ENCODE data around the gene TOP2B.

TOP2B gene

GRCh38 chr3:25587526-25587925 lies 77.2 kb downstream of the TOP2B start:
- H3K27ac Mint-ChIP-seq = no peak overlapping the region
- H3K27me3 Mint-ChIP-seq (ENCODE audit: low read depth) = no peaks in the 10 kb centered on the region
- TF ChIP-seq, protein P1, sequence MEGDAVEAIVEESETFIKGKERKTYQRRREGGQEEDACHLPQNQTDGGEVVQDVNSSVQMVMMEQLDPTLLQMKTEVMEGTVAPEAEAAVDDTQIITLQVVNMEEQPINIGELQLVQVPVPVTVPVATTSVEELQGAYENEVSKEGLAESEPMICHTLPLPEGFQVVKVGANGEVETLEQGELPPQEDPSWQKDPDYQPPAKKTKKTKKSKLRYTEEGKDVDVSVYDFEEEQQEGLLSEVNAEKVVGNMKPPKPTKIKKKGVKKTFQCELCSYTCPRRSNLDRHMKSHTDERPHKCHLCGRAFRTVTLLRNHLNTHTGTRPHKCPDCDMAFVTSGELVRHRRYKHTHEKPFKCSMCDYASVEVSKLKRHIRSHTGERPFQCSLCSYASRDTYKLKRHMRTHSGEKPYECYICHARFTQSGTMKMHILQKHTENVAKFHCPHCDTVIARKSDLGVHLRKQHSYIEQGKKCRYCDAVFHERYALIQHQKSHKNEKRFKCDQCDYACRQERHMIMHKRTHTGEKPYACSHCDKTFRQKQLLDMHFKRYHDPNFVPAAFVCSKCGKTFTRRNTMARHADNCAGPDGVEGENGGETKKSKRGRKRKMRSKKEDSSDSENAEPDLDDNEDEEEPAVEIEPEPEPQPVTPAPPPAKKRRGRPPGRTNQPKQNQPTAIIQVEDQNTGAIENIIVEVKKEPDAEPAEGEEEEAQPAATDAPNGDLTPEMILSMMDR (IDR thresholded peaks at IDR 0.05; ENCODE audit: unreplicated experiment in 3 of 3) = no peak
- no peak overlapping the region for H3K4me3 Mint-ChIP-seq
- peaks cover 24% of the 10 kb centered on the region for H3K4me1 Mint-ChIP-seq
- peaks cover 57% of the 10 kb centered on the region for H3K36me3 Mint-ChIP-seq (ENCODE audit: low read depth)
- H3K9me3 Mint-ChIP-seq = no peaks in the 10 kb centered on the region

- Mint-ChIP-seq H3K9me3 (no peaks in the 10 kb centered on the region), H3K27ac (no peak overlapping the region), H3K27me3 (ENCODE audit: low read depth) (no peaks in the 10 kb centered on the region), H3K4me3 (no peak overlapping the region), H3K36me3 (ENCODE audit: low read depth) (peaks cover 61% of the 10 kb centered on the region), H3K4me1 (peaks cover 24% of the 10 kb centered on the region)
- TF ChIP-seq, protein P1 (IDR thresholded peaks at IDR 0.05; ENCODE audit: unreplicated experiment in 3 of 3) = no peak
These were observed 77.6 kb downstream of the TOP2B start for GRCh38 chr3:25587094-25587493.

DNA sequence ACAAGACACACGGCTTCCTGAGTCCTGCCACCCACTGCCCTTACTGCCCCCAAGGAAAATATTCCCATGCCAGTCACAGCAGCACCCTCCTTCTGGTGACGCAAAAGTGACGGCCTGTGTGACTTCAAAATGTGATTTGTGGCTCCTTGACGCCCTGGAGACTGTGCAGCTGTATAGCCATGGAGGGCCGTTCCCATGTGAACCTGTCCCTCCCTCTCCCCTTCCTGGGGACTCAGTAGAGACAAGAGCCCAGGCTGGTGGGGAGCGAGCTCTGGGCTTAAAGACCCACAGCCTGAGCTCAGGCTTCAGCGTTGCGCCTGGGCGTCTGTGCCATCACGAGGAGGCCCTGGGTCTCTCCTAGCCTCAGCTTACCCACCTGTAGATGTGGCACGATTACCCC lies 78.2 kb downstream of the TOP2B start:
- TF ChIP-seq, protein P1 (IDR thresholded peaks at IDR 0.05; ENCODE audit: unreplicated experiment in 3 of 3) = no peak
- Mint-ChIP-seq H3K9me3 (no peaks in the 10 kb centered on the region), H3K4me1 (peaks cover 29% of the 10 kb centered on the region), H3K36me3 (ENCODE audit: low read depth) (peaks cover 67% of the 10 kb centered on the region), H3K4me3 (no peak overlapping the region), H3K27ac (no peak overlapping the region), H3K27me3 (ENCODE audit: low read depth) (no peaks in the 10 kb centered on the region)

DNA sequence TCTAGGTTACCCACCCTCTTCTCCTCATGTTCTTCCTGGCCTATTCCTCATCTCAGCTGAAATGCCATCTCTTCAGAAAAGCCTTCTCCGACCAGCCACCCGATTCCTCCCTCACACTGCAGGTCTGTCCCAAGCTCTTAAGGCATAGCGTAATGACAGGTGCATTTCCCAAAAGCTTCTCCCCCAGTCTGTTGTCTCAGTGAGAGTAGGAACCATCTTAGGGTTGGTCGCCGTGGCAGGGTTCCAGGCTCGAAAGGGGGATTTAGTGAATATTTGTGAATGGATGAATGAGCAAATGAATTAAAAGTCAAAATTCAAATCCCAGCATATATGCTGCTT lies 78.6 kb downstream of the TOP2B start:
- Mint-ChIP-seq H3K9me3 (no peaks in the 10 kb centered on the region), H3K27me3 (ENCODE audit: low read depth) (no peaks in the 10 kb centered on the region), H3K4me3 (no peak overlapping the region), H3K27ac (no peak overlapping the region), H3K36me3 (ENCODE audit: low read depth) (peaks cover 69% of the 10 kb centered on the region), H3K4me1 (peaks cover 29% of the 10 kb centered on the region)
- TF ChIP-seq, protein P1 (IDR thresholded peaks at IDR 0.05; ENCODE audit: unreplicated experiment in 3 of 3) = no peak

DNA sequence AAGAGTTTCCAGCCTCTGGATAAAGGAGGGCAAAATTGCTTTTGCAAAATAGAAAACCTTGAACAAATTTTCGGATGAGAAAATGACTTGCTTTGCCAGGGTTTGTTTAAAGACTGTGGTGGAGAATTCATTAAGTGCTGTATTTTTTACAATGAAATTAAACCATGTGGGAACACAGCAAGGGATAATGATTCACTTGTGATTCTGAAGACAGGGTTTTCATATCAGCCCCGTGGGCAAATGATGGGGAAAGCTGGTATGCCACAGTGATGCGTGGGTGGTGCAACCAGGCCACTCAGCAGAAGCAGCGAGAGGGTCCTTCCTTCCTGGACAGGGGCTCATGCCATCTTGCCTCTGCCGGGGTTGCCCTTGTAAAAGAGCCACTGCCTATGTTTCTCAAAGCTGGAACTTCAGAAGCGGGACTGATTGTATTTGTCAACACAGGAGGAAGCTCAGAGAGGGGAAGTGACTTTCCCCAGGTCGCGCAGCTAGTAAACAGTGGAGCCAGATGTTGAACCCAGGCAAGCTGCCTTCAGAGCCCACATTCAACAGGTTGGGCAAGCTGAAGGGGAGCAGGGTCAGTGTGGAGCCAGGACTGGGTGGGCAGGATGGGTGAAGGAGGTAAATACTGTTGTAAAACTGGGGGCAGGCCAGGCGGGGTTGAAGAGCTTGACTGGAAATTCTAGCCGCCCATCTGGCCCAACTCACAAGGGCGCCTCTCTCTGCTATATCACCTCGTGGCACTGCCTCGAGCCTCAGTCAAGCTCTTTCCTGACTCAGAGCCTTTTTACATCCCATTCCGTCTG lies 79.1 kb downstream of the TOP2B start:
- Mint-ChIP-seq H3K27ac (no peak overlapping the region), H3K27me3 (ENCODE audit: low read depth) (no peaks in the 10 kb centered on the region), H3K4me1 (peaks cover 29% of the 10 kb centered on the region), H3K9me3 (no peaks in the 10 kb centered on the region), H3K4me3 (no peak overlapping the region), H3K36me3 (ENCODE audit: low read depth) (peaks cover 72% of the 10 kb centered on the region)
- TF ChIP-seq, protein P1 (IDR thresholded peaks at IDR 0.05; ENCODE audit: unreplicated experiment in 3 of 3) = no peak
